Panc1 (cell line): ENCODE data around the gene PAFAH1B2. TPM values are rescaled to one million over a fixed set of nuclear protein-coding genes. Genes with fewer than 3 reads are reported as not detected.

Experiments used
- ATAC-seq: fragments of 200-7000 bp; cut with Tn5 transposase; 2 replicates; pipeline ENCODE4 v1.9.1; 2020; ENCODE audit warnings: mild to moderate bottlenecking, moderate library complexity
- BruUV-seq: library from RNA; stranded (reverse); fragments of 400-500 nt; replicated peaks from 2 replicates; lab custom pipeline; 2021; lab: Mats Ljungman, UMichigan
- CTCF ChIA-PET: fragments of 300-600 bp; sonication (Branson Sonifier 250); formaldehyde crosslinking; loops from one replicate; lab custom pipeline; 2022; ENCODE audit warnings: antibody characterized with exemption; lab: Charles Lee
- POLR2A ChIA-PET: fragments of 300-600 bp; sonication (Branson Sonifier 250); formaldehyde crosslinking; loops from one replicate; lab custom pipeline; 2022; ENCODE audit warnings: antibody characterized with exemption; lab: Charles Lee
- DNase-seq: peaks from one replicate; pipeline ENCODE4 v3.0.0-alpha.2; 2010; ENCODE audit warnings: low read depth, low spot score
- H3K27ac ChIP-seq: 2 replicates; pipeline ENCODE4 v1.5.1; 2011; ENCODE audit warnings: mild to moderate bottlenecking, low read length, inconsistent platforms
- H3K27me3 ChIP-seq: fragments of 200-500 bp; sonication (Bioruptor generic); 2 replicates; pipeline ENCODE4 v1.6.0; 2014; ENCODE audit warnings: low read length, inconsistent platforms; ENCODE audit not compliant: control insufficient read depth, insufficient read depth
- H3K36me3 ChIP-seq: fragments of 200-500 bp; sonication (Bioruptor generic); 2 replicates; pipeline ENCODE4 v1.5.1; 2014; ENCODE audit warnings: inconsistent platforms, mild to moderate bottlenecking, low read length, moderate library complexity; ENCODE audit not compliant: control insufficient read depth, insufficient read depth
- H3K4me1 ChIP-seq: 2 replicates; pipeline ENCODE4 v1.5.1; 2011; ENCODE audit warnings: inconsistent platforms, mild to moderate bottlenecking, low read length, moderate library complexity; ENCODE audit not compliant: control insufficient read depth, insufficient read depth
- H3K4me3 ChIP-seq, 2 experiments: 2 replicates each; pipeline ENCODE4 v1.5.1; 2011 to 2012; ENCODE audit warnings: low read depth in 2 of 2, low read length in 2 of 2, mild to moderate bottlenecking in 2 of 2, inconsistent platforms in 1 of 2, moderate library complexity in 1 of 2
- H3K9me3 ChIP-seq: fragments of 200-500 bp; sonication (Bioruptor generic); 2 replicates; pipeline ENCODE4 v1.5.1; 2014; ENCODE audit warnings: low read depth, mild to moderate bottlenecking, inconsistent platforms, low read length, moderate library complexity; ENCODE audit not compliant: control insufficient read depth, insufficient read depth
- CTCF ChIP-seq: fragments of 450-650 bp; IDR thresholded peaks from 2 replicates; pipeline ENCODE4 v1.5.1; 2017; ENCODE audit warnings: mild to moderate bottlenecking
- POLR2AphosphoS5 ChIP-seq: IDR thresholded peaks from 2 replicates; pipeline ENCODE4 v1.6.1; 2012; ENCODE audit warnings: mild to moderate bottlenecking, low read depth, low read length, moderate library complexity
- REST ChIP-seq, 2 experiments: IDR thresholded peaks; 2 replicates each; pipeline ENCODE4 v1.6.1; 2011 to 2012; ENCODE audit warnings: low read depth in 2 of 2, control low read depth in 1 of 2, low read length in 1 of 2, mild to moderate bottlenecking in 1 of 2, moderate library complexity in 1 of 2; ENCODE audit not compliant: insufficient read depth in 1 of 2
- SIN3A ChIP-seq: IDR thresholded peaks from 2 replicates; pipeline ENCODE4 v1.6.1; 2012; ENCODE audit warnings: low read depth, mild to moderate bottlenecking, low read length, moderate library complexity, borderline replicate concordance; ENCODE audit not compliant: insufficient read depth
- TCF7L2 ChIP-seq: IDR thresholded peaks from 2 replicates; pipeline ENCODE4 v1.6.1; 2011; ENCODE audit warnings: mild to moderate bottlenecking, low read depth, low read length, inconsistent platforms
- in situ Hi-C: cut with HindIII; loops from 2 replicates; pipeline ENCODE4 v1.10.0; 2016; ENCODE audit warnings: low sequenced_read_pairs, low pct_unique_long_range_greater_than_20kb
- intact Hi-C: fragments of 100-400 bp; cut with micrococcal nuclease; formaldehyde crosslinking; loops from one replicate; pipeline ENCODE4 v1.10.0; 2022; ENCODE audit not compliant: unreplicated experiment
- total RNA-seq: library from RNA; stranded (reverse); gene quantifications from one replicate; pipeline ENCODE4 v1.2.1, GENCODE V29; 2021; ENCODE audit not compliant: unreplicated experiment

Gene PAFAH1B2
- total RNA-seq, 1 experiment from 2014 or later, result 179 TPM

GRCh38 chr11:117192401-117192875 lies 48.4 kb downstream of the PAFAH1B2 start:
- ChIA-PET CTCF (no interaction called here), POLR2A (interaction anchor here (0.6 kb wide), 1 partner anchor 94 kb away, joined by 3 read pairs; no protein-coding TSS in a partner anchor)
- Histone ChIP-seq H3K4me3 (no peak overlapping the region), H3K9me3 (no peaks in the 10 kb centered on the region), H3K4me1 (no peaks in the 10 kb centered on the region), H3K36me3 (no peaks in the 10 kb centered on the region), H3K27ac (no peak overlapping the region), H3K27me3 (no peaks in the 10 kb centered on the region)
- in situ Hi-C loops, result no loop called here
- ATAC-seq (no peak), DNase-seq (no peak)
- BruUV-seq, result no TSS peak
- intact Hi-C loops, result no loop called here
- TF ChIP-seq SIN3A (no peak), POLR2AphosphoS5 (no peak), CTCF (no peak), TCF7L2 (no peak), REST (IDR thresholded peaks at IDR 0.05; ENCODE audit: insufficient read depth in 1 of 2, low read depth in 2 of 2, low read length in 1 of 2) (no peak)

- Histone ChIP-seq H3K27me3 (no peaks in the 10 kb centered on the region), H3K4me1 (no peaks in the 10 kb centered on the region), H3K36me3 (no peaks in the 10 kb centered on the region), H3K9me3 (no peaks in the 10 kb centered on the region), H3K27ac (no peak overlapping the region), H3K4me3 (no peak overlapping the region)
- in situ Hi-C loops (no loop called here), intact Hi-C loops (no loop called here)
- TF ChIP-seq SIN3A (no peak), CTCF (no peak), REST (IDR thresholded peaks at IDR 0.05; ENCODE audit: insufficient read depth in 1 of 2, low read depth in 2 of 2, low read length in 1 of 2) (no peak), TCF7L2 (no peak), POLR2AphosphoS5 (no peak)
- BruUV-seq, result no TSS peak
- CTCF ChIA-PET, result no interaction called here
- no peak for DNase-seq
- ATAC-seq, result no peak
- POLR2A ChIA-PET, result no interaction called here
Observed at GRCh38 chr11:117193130-117194020, 49.3 kb downstream of the PAFAH1B2 start.
